ENCODE data around the gene ESRRB. TPM values are rescaled to one million over a fixed set of nuclear protein-coding genes. Genes with fewer than 3 reads are reported as not detected.

Gene ESRRB
- total and polyA plus RNA-seq, 12 donors: 2.5 to 13.4 (median 7.0) TPM

DNA sequence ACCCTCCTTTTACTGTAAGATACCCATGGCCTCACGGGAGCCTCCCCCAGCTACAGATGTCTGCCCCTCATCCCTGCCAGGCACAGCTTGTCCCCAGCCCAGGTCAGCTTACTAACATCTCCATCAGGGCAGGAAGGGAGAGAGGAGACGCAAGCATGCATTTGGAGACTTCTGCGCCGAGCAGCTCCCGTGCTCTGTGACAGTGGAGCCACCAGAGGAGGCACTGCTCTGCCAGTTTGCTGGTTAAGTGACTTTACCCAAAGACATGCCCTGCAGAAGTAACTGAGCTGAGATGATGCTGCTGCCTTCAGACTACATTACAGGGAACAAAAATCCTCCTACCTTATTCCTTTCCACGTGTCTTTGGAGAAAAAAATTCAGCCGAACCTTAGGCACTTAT is 133.4 kb downstream of the ESRRB start:
- Histone ChIP-seq H3K27me3 (peaks cover 0 to 16% (median 0%) of the 10 kb centered on the region in 7 donors), H3K36me3 (no peaks in the 10 kb centered on the region), H3K4me3 (no peak overlapping the region), H3K27ac (no peak overlapping the region), H3K9me3 (no peaks in the 10 kb centered on the region), H3K4me1 (peaks cover 0 to 3% (median 0%) of the 10 kb centered on the region in 9 donors)
- no peak for DNase-seq
- intact Hi-C loops (cut with DNase I): no loop called here
- ATAC-seq: no peak
- 63 to 67% methylated on average over 7 of the region's 7 CpGs for WGBS, 2 donors
- TF ChIP-seq, protein P1, sequence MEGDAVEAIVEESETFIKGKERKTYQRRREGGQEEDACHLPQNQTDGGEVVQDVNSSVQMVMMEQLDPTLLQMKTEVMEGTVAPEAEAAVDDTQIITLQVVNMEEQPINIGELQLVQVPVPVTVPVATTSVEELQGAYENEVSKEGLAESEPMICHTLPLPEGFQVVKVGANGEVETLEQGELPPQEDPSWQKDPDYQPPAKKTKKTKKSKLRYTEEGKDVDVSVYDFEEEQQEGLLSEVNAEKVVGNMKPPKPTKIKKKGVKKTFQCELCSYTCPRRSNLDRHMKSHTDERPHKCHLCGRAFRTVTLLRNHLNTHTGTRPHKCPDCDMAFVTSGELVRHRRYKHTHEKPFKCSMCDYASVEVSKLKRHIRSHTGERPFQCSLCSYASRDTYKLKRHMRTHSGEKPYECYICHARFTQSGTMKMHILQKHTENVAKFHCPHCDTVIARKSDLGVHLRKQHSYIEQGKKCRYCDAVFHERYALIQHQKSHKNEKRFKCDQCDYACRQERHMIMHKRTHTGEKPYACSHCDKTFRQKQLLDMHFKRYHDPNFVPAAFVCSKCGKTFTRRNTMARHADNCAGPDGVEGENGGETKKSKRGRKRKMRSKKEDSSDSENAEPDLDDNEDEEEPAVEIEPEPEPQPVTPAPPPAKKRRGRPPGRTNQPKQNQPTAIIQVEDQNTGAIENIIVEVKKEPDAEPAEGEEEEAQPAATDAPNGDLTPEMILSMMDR (IDR thresholded peaks at IDR 0.05): no peak

DNA sequence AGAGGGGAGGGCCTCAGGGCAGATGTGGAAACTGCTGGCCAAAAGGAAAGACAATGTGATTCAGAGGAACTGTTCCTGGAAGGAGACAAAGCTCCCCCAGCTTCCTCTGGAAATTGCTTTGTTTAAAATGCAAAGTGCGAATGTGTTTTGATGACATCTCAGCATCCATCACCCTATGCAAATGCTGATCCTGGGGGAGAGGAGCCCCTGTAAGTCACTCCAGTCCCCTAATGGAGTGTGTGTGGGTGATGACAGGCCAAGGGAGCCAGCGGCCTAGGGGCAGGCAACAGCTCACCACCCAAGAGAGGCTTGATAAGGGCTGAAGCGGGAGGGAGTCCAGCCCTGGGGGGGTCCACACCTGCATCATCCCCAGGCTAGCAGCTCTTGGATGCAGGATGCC is 134.2 kb downstream of the ESRRB start:
- intact Hi-C loops (cut with DNase I): loop anchor here in 1 of 10 donors (5.0 kb wide), 1 partner anchor 132 kb away; no protein-coding TSS in a partner anchor
- 59 to 67% methylated on average over 3 of the region's 3 CpGs for WGBS, 2 donors
- Histone ChIP-seq H3K9me3 (no peaks in the 10 kb centered on the region), H3K36me3 (no peaks in the 10 kb centered on the region), H3K4me3 (no peak overlapping the region), H3K4me1 (peaks cover 0 to 3% (median 0%) of the 10 kb centered on the region in 9 donors), H3K27me3 (peaks cover 0 to 16% (median 0%) of the 10 kb centered on the region in 7 donors), H3K27ac (no peak overlapping the region)
- ATAC-seq: peak in 1 of 8 donors; percentile 9
- TF ChIP-seq, protein P1 (IDR thresholded peaks at IDR 0.05): no peak
- DNase-seq: no peak

DNA sequence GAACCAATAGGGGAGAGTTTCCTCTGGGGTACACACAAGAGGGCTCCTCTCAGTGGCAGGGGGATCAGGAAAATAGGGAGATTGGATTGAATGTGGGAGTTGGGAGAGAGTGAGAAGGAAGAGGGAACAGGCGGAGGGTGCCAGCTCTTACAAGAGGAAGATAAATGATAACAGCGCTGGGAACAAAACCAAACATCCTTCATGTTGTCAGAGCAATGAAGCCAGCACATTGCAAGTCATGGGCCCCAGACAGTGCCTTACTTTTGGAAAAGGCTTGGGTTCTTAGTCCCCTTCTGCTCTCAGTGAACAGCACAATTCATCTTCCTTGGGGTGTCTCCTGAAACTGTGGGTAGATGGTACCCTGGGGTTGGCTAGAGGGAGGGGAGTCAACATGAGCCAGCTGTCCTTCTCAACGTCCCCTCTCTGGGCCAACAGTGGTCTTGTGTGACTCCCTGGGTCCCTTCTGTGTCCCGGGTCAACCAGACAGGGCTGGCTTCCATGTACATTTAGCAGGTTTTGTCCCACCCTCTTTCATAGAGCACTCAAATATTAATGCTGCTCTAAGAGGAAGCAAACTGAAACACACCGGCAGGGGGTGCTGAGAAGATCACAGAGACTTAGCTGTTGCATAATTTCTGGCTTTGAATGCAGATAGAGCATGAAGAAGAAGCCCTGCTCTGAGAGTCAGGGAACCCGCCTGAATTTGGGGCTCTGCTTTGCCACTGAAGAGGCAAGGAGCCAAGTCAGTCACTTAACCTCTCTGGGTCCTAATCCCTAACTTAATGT is 138.5 kb downstream of the ESRRB start:
- TF ChIP-seq, protein P1 (IDR thresholded peaks at IDR 0.05): peak in 3 of 9 donors; percentile 5 to 25 (median 21)
- 72 to 76% methylated on average over 6 of the region's 6 CpGs for WGBS, 2 donors
- no peak overlapping the region for H3K4me3 ChIP-seq
- ATAC-seq (no peak), DNase-seq (no peak)
- no peaks in the 10 kb centered on the region for H3K9me3 ChIP-seq
- peaks cover 0 to 3% (median 0%) of the 10 kb centered on the region in 9 donors for H3K4me1 ChIP-seq
- peaks cover 0 to 6% (median 0%) of the 10 kb centered on the region in 7 donors for H3K27me3 ChIP-seq
- intact Hi-C loops (cut with DNase I): loop anchor here in 1 of 10 donors (5.0 kb wide), 1 partner anchor 128 kb away; no protein-coding TSS in a partner anchor
- H3K36me3 ChIP-seq: no peaks in the 10 kb centered on the region
- no peak overlapping the region for H3K27ac ChIP-seq

DNA sequence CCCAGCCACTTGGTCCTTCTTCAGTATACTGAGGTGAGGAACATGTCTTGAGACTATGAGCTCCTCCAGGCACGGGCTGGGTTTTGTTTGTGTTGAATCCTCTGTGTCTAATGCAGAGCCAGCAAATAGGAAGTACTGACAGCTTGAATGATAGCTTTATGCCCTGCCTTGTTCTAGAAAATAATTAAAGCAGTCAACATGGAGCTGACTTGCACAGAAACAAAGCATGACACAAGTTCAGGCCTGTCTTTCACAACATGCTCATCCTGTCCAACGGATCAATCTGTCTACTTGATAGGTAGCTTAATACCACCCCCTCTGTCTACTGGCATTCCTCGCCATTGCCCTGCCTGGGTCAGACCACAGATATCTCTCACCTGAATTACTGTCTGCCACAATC is 140.9 kb downstream of the ESRRB start:
- TF ChIP-seq, protein P1 (IDR thresholded peaks at IDR 0.05): no peak
- intact Hi-C loops (cut with DNase I): no loop called here
- no peaks in the 10 kb centered on the region for H3K36me3 ChIP-seq
- ATAC-seq (no peak), DNase-seq (no peak)
- no peak overlapping the region for H3K4me3 ChIP-seq
- WGBS, 2 donors: 65 to 69% methylated on average over 3 of the region's 3 CpGs
- no peak overlapping the region for H3K27ac ChIP-seq
- H3K27me3 ChIP-seq: peaks cover 0 to 5% (median 0%) of the 10 kb centered on the region in 7 donors
- H3K4me1 ChIP-seq: no peaks in the 10 kb centered on the region
- peaks cover 0 to 10% (median 5%) of the 10 kb centered on the region in 11 donors for H3K9me3 ChIP-seq

All from heart right ventricle (tissue), 16 donors.